ENCODE measurements around the gene FAM47E. TPM values are rescaled to one million over a fixed set of nuclear protein-coding genes. Genes with fewer than 3 reads are reported as not detected.
"Not testable (repeated sequence)": the region's sequence is repeated elsewhere in the genome, so short reads cannot be mapped to it uniquely, and the experiment has no call there.

FAM47E gene
- total and polyA plus RNA-seq, 5 donors from 2014 or later = 0.57 to 1.0 TPM; not detected in 3

DNA sequence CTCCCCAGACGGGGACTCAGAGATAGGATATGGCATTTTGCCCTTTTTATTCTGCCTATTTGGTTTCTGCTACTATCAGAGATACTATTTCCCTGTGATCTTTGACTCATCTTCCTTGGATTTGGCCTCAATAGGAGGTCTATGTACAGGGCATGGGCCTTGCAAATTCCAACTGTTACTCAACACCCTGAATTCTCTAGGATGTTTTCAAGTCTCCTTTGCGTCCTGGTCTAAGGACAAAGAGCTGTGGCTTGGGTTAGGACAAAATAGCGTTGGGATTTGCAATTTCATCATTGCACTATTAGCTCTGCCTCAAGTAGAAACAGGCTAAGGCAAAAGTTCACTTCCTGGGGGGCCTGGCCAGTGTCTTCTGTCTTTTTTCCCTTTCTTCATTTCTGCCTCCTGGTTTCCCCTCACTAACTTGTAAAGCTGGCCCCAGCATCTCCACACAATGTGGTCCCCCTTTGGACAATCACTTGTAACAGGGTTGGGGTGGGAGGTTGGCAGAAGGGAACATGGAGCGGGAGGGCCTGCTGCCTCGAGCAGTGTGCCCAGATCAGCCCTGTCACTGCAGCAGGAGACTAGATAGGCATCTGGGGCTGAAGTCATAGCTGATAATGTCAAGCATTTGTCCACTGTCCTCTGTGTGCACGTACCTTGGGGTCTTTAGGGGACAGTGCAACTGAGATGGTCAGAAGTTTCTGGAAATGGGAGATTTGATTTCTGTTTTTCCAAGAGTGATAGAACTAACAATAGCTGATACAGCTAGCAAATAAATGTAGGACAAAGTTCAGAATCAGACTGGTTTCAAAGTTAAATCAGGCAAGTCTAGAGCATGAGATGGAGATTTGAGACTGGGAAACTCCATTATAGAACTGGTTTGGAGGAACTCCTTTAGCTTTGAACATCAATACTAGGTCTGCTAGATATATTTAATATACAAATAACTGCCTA is 29.2 kb downstream of the FAM47E start:
- ATAC-seq (ENCODE audit: low read depth in 2 of 2) = no peak
- Mint-ChIP-seq H3K27me3 (peaks cover 22% of the 10 kb centered on the region), H3K4me3 (no peak overlapping the region), H3K4me1 (no peaks in the 10 kb centered on the region), H3K9me3 (peaks cover 0 to 1% (median 0%) of the 10 kb centered on the region in 7 donors), H3K27ac (no peak overlapping the region), H3K36me3 (no peaks in the 10 kb centered on the region)
- no peaks in the 10 kb centered on the region for H3K36me3 ChIP-seq (ENCODE audit: control insufficient read depth, insufficient read depth, low read length)
- peaks cover 6% of the 10 kb centered on the region for H3K27me3 ChIP-seq (ENCODE audit: control insufficient read depth, insufficient read depth, low read length)
- no peaks in the 10 kb centered on the region for H3K9me3 ChIP-seq (ENCODE audit: control insufficient read depth in 2 of 2, low read length in 2 of 2)
- no peak overlapping the region for H3K27ac ChIP-seq (ENCODE audit: insufficient read depth, low read length, poor library complexity, severe bottlenecking)
- no peaks in the 10 kb centered on the region for H3K4me1 ChIP-seq (ENCODE audit: control insufficient read depth, insufficient read depth, low read length, poor library complexity, severe bottlenecking)
- H3K4me3 ChIP-seq (ENCODE audit: low read depth, low read length) = no peak overlapping the region
- DNase-seq = no peak

- H3K27ac ChIP-seq (ENCODE audit: insufficient read depth, low read length, poor library complexity, severe bottlenecking); H3K4me1 ChIP-seq (ENCODE audit: control insufficient read depth, insufficient read depth, low read length, poor library complexity, severe bottlenecking); H3K4me3 ChIP-seq (ENCODE audit: low read depth, low read length); ATAC-seq (ENCODE audit: low read depth in 2 of 2); H3K36me3 ChIP-seq (ENCODE audit: control insufficient read depth, insufficient read depth, low read length); H3K4me3 Mint-ChIP-seq; H3K27me3 ChIP-seq (ENCODE audit: control insufficient read depth, insufficient read depth, low read length); H3K9me3 Mint-ChIP-seq; H3K36me3 Mint-ChIP-seq; H3K4me1 Mint-ChIP-seq; H3K9me3 ChIP-seq (ENCODE audit: control insufficient read depth in 2 of 2, low read length in 2 of 2); DNase-seq; H3K27ac Mint-ChIP-seq: not testable (repeated sequence)
- peaks cover 19% of the 10 kb centered on the region for H3K27me3 Mint-ChIP-seq
Observed at GRCh38 chr4:76281594-76281993, 30.1 kb downstream of the FAM47E start.

- H3K4me1 ChIP-seq (ENCODE audit: control insufficient read depth, insufficient read depth, low read length, poor library complexity, severe bottlenecking) = no peaks in the 10 kb centered on the region
- no peak overlapping the region for H3K27ac ChIP-seq (ENCODE audit: insufficient read depth, low read length, poor library complexity, severe bottlenecking)
- H3K36me3 Mint-ChIP-seq = no peaks in the 10 kb centered on the region
- peaks cover 3% of the 10 kb centered on the region for H3K27me3 ChIP-seq (ENCODE audit: control insufficient read depth, insufficient read depth, low read length)
- H3K9me3 ChIP-seq (ENCODE audit: control insufficient read depth in 2 of 2, low read length in 2 of 2) = no peaks in the 10 kb centered on the region
- no peak overlapping the region for H3K4me3 Mint-ChIP-seq
- peaks cover 14% of the 10 kb centered on the region for H3K27me3 Mint-ChIP-seq
- no peak overlapping the region for H3K4me3 ChIP-seq (ENCODE audit: low read depth, low read length)
- H3K36me3 ChIP-seq (ENCODE audit: control insufficient read depth, insufficient read depth, low read length) = no peaks in the 10 kb centered on the region
- ATAC-seq (ENCODE audit: low read depth in 2 of 2) = no peak
- peaks cover 0 to 8% (median 0%) of the 10 kb centered on the region in 7 donors for H3K9me3 Mint-ChIP-seq
- no peak for DNase-seq
- no peak overlapping the region for H3K27ac Mint-ChIP-seq
- no peaks in the 10 kb centered on the region for H3K4me1 Mint-ChIP-seq
Observed at GRCh38 chr4:76282941-76283689, 31.6 kb downstream of the FAM47E start.

GRCh38 chr4:76283900-76284299 is 32.4 kb downstream of the FAM47E start:
- H3K9me3 Mint-ChIP-seq = peaks cover 0 to 8% (median 0%) of the 10 kb centered on the region in 7 donors
- DNase-seq = no peak
- no peak overlapping the region for H3K4me3 Mint-ChIP-seq
- H3K4me3 ChIP-seq (ENCODE audit: low read depth, low read length) = no peak overlapping the region
- ATAC-seq (ENCODE audit: low read depth in 2 of 2) = no peak
- H3K9me3 ChIP-seq (ENCODE audit: control insufficient read depth in 2 of 2, low read length in 2 of 2) = no peaks in the 10 kb centered on the region
- H3K27me3 ChIP-seq (ENCODE audit: control insufficient read depth, insufficient read depth, low read length) = no peaks in the 10 kb centered on the region
- H3K27ac ChIP-seq (ENCODE audit: insufficient read depth, low read length, poor library complexity, severe bottlenecking) = no peak overlapping the region
- no peaks in the 10 kb centered on the region for H3K36me3 Mint-ChIP-seq
- peaks cover 20% of the 10 kb centered on the region for H3K27me3 Mint-ChIP-seq
- no peak overlapping the region for H3K27ac Mint-ChIP-seq
- no peaks in the 10 kb centered on the region for H3K36me3 ChIP-seq (ENCODE audit: control insufficient read depth, insufficient read depth, low read length)
- no peaks in the 10 kb centered on the region for H3K4me1 Mint-ChIP-seq
- no peaks in the 10 kb centered on the region for H3K4me1 ChIP-seq (ENCODE audit: control insufficient read depth, insufficient read depth, low read length, poor library complexity, severe bottlenecking)

DNA sequence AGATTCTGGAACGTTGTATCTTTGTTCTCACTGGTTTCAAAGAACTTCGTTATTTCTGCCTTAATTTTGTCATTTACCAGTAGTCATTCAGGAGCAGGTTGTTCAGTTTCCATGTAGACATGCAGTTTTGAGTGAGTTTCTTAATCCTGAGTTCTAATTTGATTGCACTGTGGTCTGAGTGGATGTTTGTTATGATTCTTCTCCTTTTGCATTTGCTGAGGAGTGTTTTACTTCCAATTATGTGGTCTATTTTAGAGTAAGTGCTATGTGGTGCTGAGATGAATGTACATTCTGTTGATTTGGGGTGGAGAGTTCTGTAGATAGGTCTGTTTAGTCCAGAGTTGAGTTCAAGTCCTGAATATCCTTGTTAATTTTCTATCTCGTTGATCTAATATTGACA is 36.3 kb downstream of the FAM47E start:
- H3K9me3 Mint-ChIP-seq; H3K27ac Mint-ChIP-seq; H3K4me1 ChIP-seq (ENCODE audit: control insufficient read depth, insufficient read depth, low read length, poor library complexity, severe bottlenecking); H3K4me1 Mint-ChIP-seq; H3K27me3 ChIP-seq (ENCODE audit: control insufficient read depth, insufficient read depth, low read length); H3K27ac ChIP-seq (ENCODE audit: insufficient read depth, low read length, poor library complexity, severe bottlenecking); H3K36me3 ChIP-seq (ENCODE audit: control insufficient read depth, insufficient read depth, low read length); H3K9me3 ChIP-seq (ENCODE audit: control insufficient read depth in 2 of 2, low read length in 2 of 2); H3K4me3 ChIP-seq (ENCODE audit: low read depth, low read length); ATAC-seq (ENCODE audit: low read depth in 2 of 2); DNase-seq; H3K4me3 Mint-ChIP-seq; H3K36me3 Mint-ChIP-seq: not testable (repeated sequence)
- H3K27me3 Mint-ChIP-seq = peaks cover 31% of the 10 kb centered on the region

GRCh38 chr4:76292730-76293129 is 41.2 kb downstream of the FAM47E start:
- Mint-ChIP-seq H3K27me3 (peaks cover 31% of the 10 kb centered on the region), H3K36me3 (no peaks in the 10 kb centered on the region), H3K27ac (no peak overlapping the region), H3K4me3 (no peak overlapping the region), H3K4me1 (no peaks in the 10 kb centered on the region), H3K9me3 (peaks cover 0 to 16% (median 5%) of the 10 kb centered on the region in 7 donors)
- Histone ChIP-seq H3K4me1 (ENCODE audit: control insufficient read depth, insufficient read depth, low read length, poor library complexity, severe bottlenecking) (no peaks in the 10 kb centered on the region), H3K4me3 (ENCODE audit: low read depth, low read length) (no peak overlapping the region), H3K27ac (ENCODE audit: insufficient read depth, low read length, poor library complexity, severe bottlenecking) (no peak overlapping the region), H3K27me3 (ENCODE audit: control insufficient read depth, insufficient read depth, low read length) (peaks cover 12% of the 10 kb centered on the region), H3K36me3 (ENCODE audit: control insufficient read depth, insufficient read depth, low read length) (no peaks in the 10 kb centered on the region), H3K9me3 (ENCODE audit: control insufficient read depth in 2 of 2, low read length in 2 of 2) (peaks cover 2 to 11% of the 10 kb centered on the region in 2 experiments)
- ATAC-seq (ENCODE audit: low read depth in 2 of 2) = no peak
- no peak for DNase-seq

DNA sequence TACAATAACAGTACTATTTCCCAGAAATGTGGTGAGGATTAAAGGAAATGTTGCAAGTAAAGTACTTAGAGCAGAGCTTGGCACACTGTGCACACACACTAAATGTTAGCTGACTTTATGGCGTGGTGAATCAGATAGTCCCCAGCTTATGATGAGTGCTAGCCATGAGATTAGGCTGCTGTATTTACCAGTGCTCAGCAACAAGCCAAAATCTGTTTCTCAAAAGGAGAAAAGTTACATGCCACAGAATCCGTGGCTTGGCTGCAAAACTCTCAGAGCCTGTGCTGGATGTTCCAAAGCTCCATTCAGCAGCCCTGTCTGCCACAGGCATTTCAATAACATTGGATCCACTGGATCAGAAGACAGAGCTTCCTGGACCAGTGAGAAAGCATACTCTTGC is 42.3 kb downstream of the FAM47E start:
- Mint-ChIP-seq H3K4me1 (no peaks in the 10 kb centered on the region), H3K27ac (no peak overlapping the region), H3K27me3 (peaks cover 24% of the 10 kb centered on the region), H3K9me3 (peaks cover 0 to 22% (median 8%) of the 10 kb centered on the region in 7 donors), H3K4me3 (no peak overlapping the region), H3K36me3 (peaks cover 3% of the 10 kb centered on the region)
- ATAC-seq (ENCODE audit: low read depth in 2 of 2) (no peak), DNase-seq (no peak)
- Histone ChIP-seq H3K36me3 (ENCODE audit: control insufficient read depth, insufficient read depth, low read length) (no peaks in the 10 kb centered on the region), H3K9me3 (ENCODE audit: control insufficient read depth in 2 of 2, low read length in 2 of 2) (peaks cover 10 to 18% of the 10 kb centered on the region in 2 experiments), H3K27me3 (ENCODE audit: control insufficient read depth, insufficient read depth, low read length) (peaks cover 12% of the 10 kb centered on the region), H3K27ac (ENCODE audit: insufficient read depth, low read length, poor library complexity, severe bottlenecking) (no peak overlapping the region), H3K4me1 (ENCODE audit: control insufficient read depth, insufficient read depth, low read length, poor library complexity, severe bottlenecking) (no peaks in the 10 kb centered on the region), H3K4me3 (ENCODE audit: low read depth, low read length) (no peak overlapping the region)
